ENCODE measurements around the gene CACUL1. TPM values are rescaled to one million over a fixed set of nuclear protein-coding genes. Genes with fewer than 3 reads are reported as not detected.
"Not testable (repeated sequence)": the region's sequence is repeated elsewhere in the genome, so short reads cannot be mapped to it uniquely, and the experiment has no call there.

CACUL1 gene
- polyA plus RNA-seq (ENCODE audit: insufficient read length in 3 of 3) = 10 to 100 TPM; 23.8 to 26.8 (median 24.6) TPM

- peak; percentile 97 to 100 (median 99) for DNase-seq (ENCODE audit: low read depth in 3 of 3, low spot score in 2 of 3)
Observed at GRCh38 chr10:118754556-118755423, at the start of gene CACUL1. Gene CACUL1, minus strand, starts transcription at chr10:118754970. Its CDS starts 208 bp downstream, at chr10:118754762.

- DNase-seq (ENCODE audit: low read depth in 3 of 3, low spot score in 2 of 3) = no peak
Observed at GRCh38 chr10:118804262-118804773, 49.5 kb upstream of the CACUL1 start.

GRCh38 chr10:118802126-118802793 is 47.5 kb upstream of the CACUL1 start:
- DNase-seq (ENCODE audit: low read depth in 3 of 3, low spot score in 2 of 3) = no peak

GRCh38 chr10:118800920-118801319 is 46.1 kb upstream of the CACUL1 start:
- no peak for DNase-seq (ENCODE audit: low read depth in 3 of 3, low spot score in 2 of 3)

- DNase-seq (ENCODE audit: low read depth in 3 of 3, low spot score in 2 of 3) = no peak
Observed at GRCh38 chr10:118799777-118800176, 45.0 kb upstream of the CACUL1 start.

- no peak for DNase-seq (ENCODE audit: low read depth in 3 of 3, low spot score in 2 of 3)
Observed at GRCh38 chr10:118798231-118798662, 43.5 kb upstream of the CACUL1 start.

GRCh38 chr10:118794971-118795370 is 40.2 kb upstream of the CACUL1 start:
- DNase-seq (ENCODE audit: low read depth in 3 of 3, low spot score in 2 of 3) = not testable (repeated sequence)

GRCh38 chr10:118793545-118793944 is 38.8 kb upstream of the CACUL1 start:
- no peak for DNase-seq (ENCODE audit: low read depth in 3 of 3, low spot score in 2 of 3)

GRCh38 chr10:118792526-118792925 is 37.8 kb upstream of the CACUL1 start:
- DNase-seq (ENCODE audit: low read depth in 3 of 3, low spot score in 2 of 3) = no peak

GRCh38 chr10:118790058-118790457 is 35.3 kb upstream of the CACUL1 start:
- DNase-seq (ENCODE audit: low read depth in 3 of 3, low spot score in 2 of 3) = no peak

GRCh38 chr10:118785551-118785950 is 30.8 kb upstream of the CACUL1 start:
- no peak for DNase-seq (ENCODE audit: low read depth in 3 of 3, low spot score in 2 of 3)

GRCh38 chr10:118783776-118784545 is 29.2 kb upstream of the CACUL1 start:
- DNase-seq (ENCODE audit: low read depth in 3 of 3, low spot score in 2 of 3) = no peak

- not testable (repeated sequence) for DNase-seq (ENCODE audit: low read depth in 3 of 3, low spot score in 2 of 3)
Observed at GRCh38 chr10:118782916-118783465, 28.2 kb upstream of the CACUL1 start.

GRCh38 chr10:118781541-118781940 is 26.8 kb upstream of the CACUL1 start:
- no peak for DNase-seq (ENCODE audit: low read depth in 3 of 3, low spot score in 2 of 3)

GRCh38 chr10:118778727-118779126 is 24.0 kb upstream of the CACUL1 start:
- no peak for DNase-seq (ENCODE audit: low read depth in 3 of 3, low spot score in 2 of 3)

- DNase-seq (ENCODE audit: low read depth in 3 of 3, low spot score in 2 of 3) = no peak
Observed at GRCh38 chr10:118776960-118777359, 22.2 kb upstream of the CACUL1 start.

GRCh38 chr10:118776033-118776432 is 21.3 kb upstream of the CACUL1 start:
- no peak for DNase-seq (ENCODE audit: low read depth in 3 of 3, low spot score in 2 of 3)

- DNase-seq (ENCODE audit: low read depth in 3 of 3, low spot score in 2 of 3) = no peak
Observed at GRCh38 chr10:118775478-118775877, 20.7 kb upstream of the CACUL1 start.

GRCh38 chr10:118773041-118773440 is 18.3 kb upstream of the CACUL1 start:
- no peak for DNase-seq (ENCODE audit: low read depth in 3 of 3, low spot score in 2 of 3)

GRCh38 chr10:118771976-118772375 is 17.2 kb upstream of the CACUL1 start:
- no peak for DNase-seq (ENCODE audit: low read depth in 3 of 3, low spot score in 2 of 3)
